ENCODE results near the gene GAS5.

GRCh38 chr1:173871500-173871899 is 3.7 kb upstream of the GAS5 start:
- no peak for TF ChIP-seq ZBTB1 (CRISPR knock-in tag; IDR thresholded peaks at IDR 0.05; ENCODE audit: borderline replicate concordance, low read depth)
- no peak for TF ChIP-seq ATF3 (IDR thresholded peaks at IDR 0.05)
- no peak for TF ChIP-seq ATF3 (CRISPR knock-in tag; conservative IDR thresholded peaks at IDR 0.05)
- TF ChIP-seq ZNF57 (CRISPR knock-in tag; IDR thresholded peaks at IDR 0.05) = no peak
- no peak for TF ChIP-seq CEBPZ (IDR thresholded peaks at IDR 0.05; ENCODE audit: borderline replicate concordance, low read depth, low read length)
- TF ChIP-seq CTCF (IDR thresholded peaks at IDR 0.05 in 2 of 3, conservative IDR thresholded peaks at IDR 0.05 in 1 of 3; ENCODE audit: insufficient read depth in 2 of 3, low read depth in 1 of 3, low read length in 3 of 3) = no peak; a peak in 1 of 6 replicates
- no peak for TF ChIP-seq HMG20A (CRISPR knock-in tag; conservative IDR thresholded peaks at IDR 0.05)
